CD4-positive, alpha-beta T cell treated with Interleukin-17A for 4 hours (primary cell): ENCODE measurements around the gene VAV2.
"Not testable (repeated sequence)": the region's sequence is repeated elsewhere in the genome, so short reads cannot be mapped to it uniquely, and the experiment has no call there.

ENCODE experiments used
- DNase-seq: peaks from one replicate; pipeline ENCODE4 v3.0.0-alpha.2; 2020; ENCODE audit warnings: mixed read lengths

The VAV2 gene

DNA sequence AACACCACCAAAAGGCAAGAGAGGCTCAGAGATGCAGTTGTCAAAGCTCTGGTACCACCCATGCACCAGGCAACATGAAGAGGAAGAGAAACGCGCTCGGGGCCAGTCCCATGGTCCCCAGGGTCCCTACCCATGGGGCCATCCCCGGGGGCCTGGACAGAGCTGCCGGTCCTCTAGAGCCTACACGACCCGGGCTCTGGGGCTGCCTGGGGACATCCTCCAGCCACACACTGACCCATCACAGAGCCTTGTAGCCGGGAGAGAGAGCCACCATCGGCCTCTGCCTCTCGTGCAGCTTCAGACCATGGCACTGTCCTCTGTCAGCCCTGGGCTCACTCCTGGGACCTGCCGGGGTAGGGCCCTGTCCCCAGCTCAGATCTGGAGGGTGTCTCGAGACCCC, 23.7 kb downstream of the VAV2 start:
- DNase-seq: no peak

GRCh38 chr9:133967024-133967741, 24.9 kb downstream of the VAV2 start:
- no peak for DNase-seq

- no peak for DNase-seq
These were observed 27.7 kb downstream of the VAV2 start for GRCh38 chr9:133964463-133964862.

DNA sequence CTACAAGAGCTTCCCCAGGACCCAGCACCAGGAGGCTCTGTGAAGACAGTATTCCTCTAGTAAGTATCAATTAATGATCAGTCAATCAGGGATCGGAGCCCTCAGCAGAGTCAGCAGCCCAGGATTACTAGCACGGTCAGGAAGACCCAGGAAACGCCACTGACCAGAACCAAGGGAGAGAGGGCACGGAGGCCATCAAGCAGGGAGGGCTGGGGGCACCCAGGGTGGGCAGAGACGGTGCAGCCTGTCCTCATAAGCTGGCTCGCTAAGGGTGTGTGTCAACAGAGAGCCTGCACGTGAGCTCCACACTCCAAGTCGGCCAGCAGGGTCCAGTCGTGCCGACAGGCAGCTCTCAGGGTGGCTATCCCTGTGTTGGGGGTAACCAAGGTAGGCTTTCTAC, 29.0 kb downstream of the VAV2 start:
- no peak for DNase-seq

DNA sequence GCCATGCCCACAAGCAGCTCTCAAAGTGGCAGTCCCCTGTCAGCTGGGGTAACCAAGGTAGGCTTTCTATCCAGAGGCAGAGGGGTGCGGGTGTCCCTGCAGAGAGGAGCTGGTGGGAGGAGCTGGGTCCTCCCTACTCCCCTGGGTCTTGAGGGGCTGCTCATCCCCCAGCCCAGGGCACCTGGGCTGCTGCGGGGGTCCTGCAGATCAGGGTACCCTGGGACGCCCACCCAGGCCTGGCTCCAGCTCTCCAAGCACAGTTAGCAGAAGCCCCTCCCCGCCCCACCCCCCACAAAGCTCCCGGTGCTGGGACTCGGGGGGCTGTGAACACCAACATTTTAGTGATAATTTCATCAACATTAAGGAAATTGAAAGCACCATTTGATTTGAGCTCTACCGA, 29.8 kb downstream of the VAV2 start:
- no peak for DNase-seq

DNA sequence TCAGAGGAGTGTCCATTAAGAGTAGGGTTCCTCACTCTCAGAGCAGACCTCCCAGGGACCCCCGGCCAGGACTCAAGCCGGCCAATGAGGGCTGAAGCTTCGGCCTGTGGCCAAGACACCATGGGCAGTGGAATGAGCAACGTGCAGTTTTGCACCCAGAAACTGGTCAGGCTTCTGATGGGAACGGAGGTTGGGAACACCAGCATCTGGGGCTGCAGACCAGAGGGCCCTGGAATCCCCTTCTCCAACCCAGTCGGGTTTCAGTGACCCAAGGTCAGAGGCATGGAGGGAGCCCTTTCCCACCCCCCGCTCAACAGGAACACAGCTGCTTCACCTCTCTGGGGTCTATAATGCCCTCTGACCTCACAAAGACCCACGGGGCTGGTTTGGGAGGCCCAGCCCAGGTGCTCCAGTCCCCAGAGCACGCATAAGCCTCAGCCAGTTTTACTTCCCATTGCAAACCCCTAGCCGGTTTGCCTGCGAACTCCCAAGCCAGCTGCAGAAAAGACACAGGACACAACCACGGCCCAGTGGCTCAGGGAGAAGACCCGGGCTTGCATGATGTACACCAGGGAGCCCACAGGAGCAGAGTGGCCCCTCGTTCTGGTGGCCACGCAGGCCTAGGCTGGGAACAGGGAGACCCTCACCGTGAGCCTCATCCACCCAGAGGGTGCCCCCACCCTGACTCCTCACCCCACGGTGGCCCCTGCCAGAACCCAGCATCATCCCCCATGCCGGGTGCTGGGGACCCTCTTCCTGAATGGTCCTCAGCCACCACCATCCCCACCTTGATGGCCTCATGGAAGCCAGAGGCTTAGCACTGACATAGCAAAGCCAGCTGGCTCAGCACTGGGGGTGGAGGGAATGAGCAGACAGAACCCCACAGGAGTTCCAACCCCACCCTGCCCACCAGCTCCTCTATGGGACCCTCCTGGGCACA, 30.6 kb downstream of the VAV2 start:
- DNase-seq: no peak

DNA sequence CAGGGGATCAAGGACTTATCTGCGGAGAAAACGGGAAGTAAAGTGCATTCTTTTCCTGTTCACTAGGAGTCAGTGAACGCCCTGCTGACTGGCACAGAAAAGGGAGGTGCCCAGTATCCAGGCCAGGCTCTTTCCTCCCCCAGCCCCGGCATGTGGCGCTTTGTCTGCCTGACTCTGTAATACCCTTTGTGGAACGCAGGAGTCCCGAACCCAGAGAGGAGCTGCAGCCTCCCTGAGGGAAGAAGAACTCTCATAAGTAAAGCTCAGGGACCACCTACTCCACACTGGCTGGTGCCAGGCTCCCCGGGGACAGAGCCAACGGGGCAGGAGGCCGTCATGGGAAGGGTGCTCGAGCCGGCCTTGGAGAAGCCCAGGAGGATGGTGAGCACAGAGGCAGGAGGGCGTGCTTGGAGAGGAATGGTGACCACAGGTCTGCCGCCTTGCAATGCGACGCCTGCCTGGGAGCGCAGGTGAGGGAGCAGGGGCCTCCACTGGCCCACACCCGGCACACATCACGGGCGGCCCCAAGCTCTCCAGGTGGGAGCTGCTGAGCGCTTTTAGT, 31.5 kb downstream of the VAV2 start:
- DNase-seq: no peak

- no peak for DNase-seq
These were observed 32.1 kb downstream of the VAV2 start for GRCh38 chr9:133959966-133960567.

DNA sequence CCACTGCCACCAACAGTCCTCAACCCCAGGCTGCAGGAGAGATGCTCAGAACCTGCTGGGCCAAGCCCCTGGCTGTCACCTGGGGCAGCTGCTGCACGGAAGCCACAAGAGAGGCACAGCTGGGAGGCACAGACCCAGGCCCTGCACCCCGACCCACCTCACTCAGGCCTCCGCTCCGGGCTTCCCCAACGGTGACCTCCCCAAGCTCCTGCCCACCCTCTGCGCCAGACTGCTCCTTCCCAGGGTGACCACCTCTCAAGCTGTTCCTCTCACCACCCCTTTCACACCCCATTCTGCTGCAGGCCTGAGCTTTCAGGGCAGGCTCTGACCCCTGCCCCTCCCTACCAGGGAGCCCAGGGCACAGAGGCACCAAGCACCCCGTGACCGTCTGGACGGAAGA, 33.0 kb downstream of the VAV2 start:
- no peak for DNase-seq

DNA sequence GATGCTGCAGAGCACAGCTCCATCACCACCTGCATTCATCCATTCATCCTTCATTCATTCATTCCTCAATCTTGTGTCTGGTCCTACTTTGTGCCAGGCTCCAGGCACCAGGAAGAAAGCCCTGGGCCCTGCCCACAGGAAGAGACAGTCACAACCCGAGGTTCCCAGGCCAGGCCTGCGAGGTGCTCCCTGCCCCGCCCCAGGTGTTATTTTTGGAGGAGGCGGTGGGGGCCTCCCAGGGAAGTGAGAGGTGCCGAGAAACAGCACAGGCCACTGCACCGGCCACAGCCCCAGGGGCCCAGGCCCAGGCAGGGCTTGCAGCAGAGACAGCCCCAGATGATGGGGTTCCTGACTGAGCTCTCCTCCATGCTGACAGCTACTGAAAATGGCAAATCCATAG, 33.4 kb downstream of the VAV2 start:
- no peak for DNase-seq

GRCh38 chr9:133957772-133958171, 34.4 kb downstream of the VAV2 start:
- DNase-seq: not testable (repeated sequence)

DNA sequence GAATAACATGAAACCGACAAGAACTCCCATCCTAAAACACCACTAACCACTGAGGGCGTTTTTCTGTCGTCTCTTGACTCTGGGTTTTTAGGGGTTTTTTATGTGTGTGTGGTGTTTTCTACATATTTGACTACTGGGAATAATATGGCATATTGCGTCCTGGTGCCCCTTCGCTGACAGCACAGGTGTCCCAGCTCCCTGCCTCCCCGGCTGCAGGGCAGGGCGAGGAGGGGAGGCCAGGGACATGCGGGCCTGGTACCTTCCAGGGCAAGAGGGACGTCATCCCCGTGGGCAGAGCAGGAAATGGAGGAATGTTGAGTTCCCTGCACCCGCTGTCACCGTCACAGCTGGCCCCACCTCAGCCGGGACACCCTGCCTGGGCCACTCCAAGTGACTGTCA, 34.8 kb downstream of the VAV2 start:
- DNase-seq: no peak

- no peak for DNase-seq
These were observed 35.5 kb downstream of the VAV2 start for GRCh38 chr9:133956520-133957076.

GRCh38 chr9:133955821-133956411, 36.2 kb downstream of the VAV2 start:
- DNase-seq: peak; percentile 61

DNA sequence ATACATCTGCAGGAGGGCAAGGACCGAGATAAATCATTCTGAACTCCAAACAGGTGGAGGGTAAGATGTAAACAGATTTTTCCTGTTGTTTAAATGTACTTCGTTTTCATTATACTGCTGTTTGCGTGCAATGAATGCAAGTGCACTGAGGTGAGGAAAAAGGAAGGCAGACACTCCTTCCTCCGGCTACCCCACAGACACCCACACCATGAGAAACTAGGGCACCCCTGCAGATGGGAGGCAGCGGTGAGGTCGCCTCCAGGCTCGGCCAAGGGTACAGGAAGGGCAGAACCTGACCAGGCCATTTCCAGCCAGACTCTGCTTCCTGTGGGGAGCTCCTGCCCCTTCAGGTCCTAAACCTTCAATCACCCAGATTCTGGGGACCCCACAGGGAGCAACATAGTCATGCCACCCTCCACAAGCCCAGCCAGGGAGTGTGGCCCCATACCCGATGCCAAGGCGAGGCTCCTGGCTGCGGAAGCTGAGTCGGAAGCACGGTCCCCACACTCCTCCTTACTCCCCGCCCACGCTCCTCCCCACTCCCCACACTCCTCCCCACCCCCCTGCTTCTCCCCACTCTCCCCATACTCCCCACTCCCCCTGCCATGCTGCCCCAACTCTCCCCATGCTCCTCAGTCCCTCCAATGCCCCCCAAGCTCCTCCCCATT, 37.1 kb downstream of the VAV2 start:
- DNase-seq: peak; percentile 69

DNA sequence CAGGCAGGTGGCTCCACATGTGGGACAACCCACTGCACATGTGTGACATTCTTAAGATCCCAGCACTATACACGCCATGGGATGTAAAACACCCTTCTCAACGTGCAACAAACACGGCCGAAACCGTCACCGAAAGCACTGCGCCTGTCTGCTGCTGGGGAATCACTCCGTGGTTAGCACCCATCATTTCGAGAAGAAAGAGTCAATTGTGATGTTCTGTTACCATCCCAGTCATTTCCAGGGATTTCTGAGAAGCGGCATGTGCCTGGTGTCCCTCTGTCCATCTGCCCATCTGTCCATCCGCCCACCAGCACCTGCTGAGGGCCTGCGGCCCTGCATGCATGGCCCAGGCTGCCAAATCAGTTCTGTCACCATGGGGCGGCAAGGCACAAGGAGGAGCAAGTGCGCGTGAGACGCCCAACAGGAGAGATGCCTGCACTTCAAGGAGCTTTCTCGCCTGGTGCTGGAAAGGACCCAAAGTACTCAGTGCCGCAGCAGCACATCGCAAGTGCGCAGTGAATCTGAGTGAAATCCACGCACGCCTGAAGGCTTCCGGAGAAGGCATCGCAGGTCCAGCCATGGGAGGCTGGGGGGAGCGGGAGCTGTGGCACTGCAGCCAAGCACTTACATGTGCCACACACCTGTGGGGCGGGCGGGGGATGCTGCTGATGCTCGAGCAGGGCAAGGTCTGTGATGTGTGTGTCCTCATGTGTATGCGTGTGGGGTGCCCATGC, 38.0 kb downstream of the VAV2 start:
- no peak for DNase-seq

DNA sequence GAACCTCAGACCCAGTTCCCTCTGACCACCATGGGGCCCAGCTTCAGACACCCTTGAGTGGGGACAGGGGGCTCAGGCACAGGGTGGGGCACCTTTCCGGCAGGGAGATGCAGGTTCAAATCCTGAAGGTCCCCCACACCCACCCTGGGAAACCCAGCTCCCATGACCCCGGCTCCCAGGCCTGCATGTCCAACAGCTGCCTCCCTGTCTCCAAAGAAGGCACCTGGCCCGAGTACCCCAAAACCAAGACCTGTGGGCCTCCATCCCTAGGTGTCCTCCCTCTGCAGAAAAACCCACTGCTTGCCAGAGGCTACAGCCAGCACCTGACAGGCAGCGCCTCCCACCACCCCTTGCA, 38.5 kb downstream of the VAV2 start:
- no peak for DNase-seq

- DNase-seq: no peak
These were observed 39.2 kb downstream of the VAV2 start for GRCh38 chr9:133952598-133953550.

DNA sequence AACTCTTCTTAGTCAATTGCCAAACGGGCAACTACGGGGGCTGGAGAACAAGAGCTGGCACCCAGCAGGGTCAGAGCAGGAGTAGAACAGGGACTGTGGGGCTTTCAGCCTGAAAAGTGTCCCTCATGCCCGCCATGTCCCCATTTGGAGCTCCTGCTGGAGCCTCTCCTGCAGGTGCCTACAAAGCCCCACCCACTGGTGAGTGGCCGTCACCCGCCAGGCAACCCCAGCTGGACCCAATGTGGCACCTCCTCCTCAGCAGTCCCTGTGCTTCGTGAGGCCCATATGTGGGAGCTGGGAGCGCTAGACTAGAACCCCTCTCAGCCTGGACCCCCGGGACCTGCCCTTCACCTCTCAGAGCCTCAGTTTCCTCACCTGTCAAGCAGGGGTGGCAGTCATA, 40.9 kb downstream of the VAV2 start:
- no peak for DNase-seq

DNA sequence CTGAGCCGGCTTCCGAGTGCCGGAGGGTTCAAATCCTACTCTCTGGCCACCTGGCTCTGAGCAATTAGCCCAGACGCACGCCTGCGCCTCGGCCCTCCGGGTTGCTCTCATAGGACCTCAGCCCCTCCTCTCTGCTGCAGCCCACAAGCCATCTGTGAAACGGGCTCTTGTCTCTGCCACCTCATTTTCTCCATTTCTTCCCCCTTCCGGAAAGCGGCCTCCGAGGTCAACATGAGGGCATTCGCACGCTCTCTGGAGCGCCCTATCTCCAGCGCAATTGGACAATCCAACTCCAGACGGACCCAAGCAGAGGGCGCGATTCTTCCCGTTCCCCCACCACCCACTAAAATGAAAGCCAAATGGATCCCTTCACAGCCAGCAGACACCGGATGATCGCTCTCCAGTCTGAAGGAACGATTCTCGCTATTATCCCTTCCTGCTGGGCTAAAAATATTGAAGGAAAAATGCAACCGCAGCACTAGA, 41.5 kb downstream of the VAV2 start:
- DNase-seq: no peak
